AG04449 (cell line): ENCODE data around the gene USP24.

Source experiments
- CTCF ChIA-PET: fragments of 350-600 bp; formaldehyde crosslinking; extraction: SDS; loops from one replicate; lab custom pipeline; 2021; ENCODE audit warnings: antibody characterized with exemption; lab: Yijun Ruan, JAX
- POLR2A ChIA-PET: fragments of 400-600, 350-600 bp; formaldehyde crosslinking; extraction: SDS; loops from one replicate; lab custom pipeline; 2020; ENCODE audit warnings: antibody characterized with exemption, inconsistent platforms; lab: Yijun Ruan, JAX
- DNase-seq: peaks from one replicate; pipeline ENCODE4 v3.0.0-alpha.2; 2010; ENCODE audit warnings: low read depth, low spot score
- H3K4me3 ChIP-seq: 2 replicates; pipeline ENCODE4 v1.5.1; 2011; ENCODE audit warnings: low read depth, mild to moderate bottlenecking, control low read depth, low read length
- TF ChIP-seq, protein P1 (sequence below): IDR thresholded peaks from one replicate; pipeline ENCODE4 v1.5.1; 2011; ENCODE audit warnings: mild to moderate bottlenecking, moderate library complexity, low read length, control low read depth, inconsistent platforms; ENCODE audit not compliant: insufficient read depth; ENCODE audit errors: missing control alignments

Gene USP24

DNA sequence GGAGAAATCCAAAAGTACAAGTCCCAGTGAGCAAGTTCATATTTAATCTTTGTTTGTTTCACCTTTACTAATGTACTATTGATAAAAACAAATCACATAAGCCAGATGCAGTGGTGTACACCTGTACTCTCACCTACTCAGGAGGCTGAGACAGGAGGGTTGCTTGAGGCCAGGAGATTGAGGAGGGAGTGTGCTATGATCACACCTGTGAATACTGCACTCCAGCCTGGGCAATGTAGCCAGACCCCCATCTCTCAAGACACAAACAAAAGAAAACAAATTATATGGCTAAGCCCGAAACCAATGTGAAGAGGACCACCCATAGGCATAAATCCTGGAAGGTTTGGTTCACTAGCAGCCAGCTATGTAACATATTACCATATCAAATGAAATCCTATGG lies 9.6 kb upstream of the USP24 start:
- no peak overlapping the region for H3K4me3 ChIP-seq
- TF ChIP-seq, protein P1, sequence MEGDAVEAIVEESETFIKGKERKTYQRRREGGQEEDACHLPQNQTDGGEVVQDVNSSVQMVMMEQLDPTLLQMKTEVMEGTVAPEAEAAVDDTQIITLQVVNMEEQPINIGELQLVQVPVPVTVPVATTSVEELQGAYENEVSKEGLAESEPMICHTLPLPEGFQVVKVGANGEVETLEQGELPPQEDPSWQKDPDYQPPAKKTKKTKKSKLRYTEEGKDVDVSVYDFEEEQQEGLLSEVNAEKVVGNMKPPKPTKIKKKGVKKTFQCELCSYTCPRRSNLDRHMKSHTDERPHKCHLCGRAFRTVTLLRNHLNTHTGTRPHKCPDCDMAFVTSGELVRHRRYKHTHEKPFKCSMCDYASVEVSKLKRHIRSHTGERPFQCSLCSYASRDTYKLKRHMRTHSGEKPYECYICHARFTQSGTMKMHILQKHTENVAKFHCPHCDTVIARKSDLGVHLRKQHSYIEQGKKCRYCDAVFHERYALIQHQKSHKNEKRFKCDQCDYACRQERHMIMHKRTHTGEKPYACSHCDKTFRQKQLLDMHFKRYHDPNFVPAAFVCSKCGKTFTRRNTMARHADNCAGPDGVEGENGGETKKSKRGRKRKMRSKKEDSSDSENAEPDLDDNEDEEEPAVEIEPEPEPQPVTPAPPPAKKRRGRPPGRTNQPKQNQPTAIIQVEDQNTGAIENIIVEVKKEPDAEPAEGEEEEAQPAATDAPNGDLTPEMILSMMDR: no peak
- POLR2A ChIA-PET: no interaction called here
- CTCF ChIA-PET: no interaction called here
- DNase-seq: no peak

DNA sequence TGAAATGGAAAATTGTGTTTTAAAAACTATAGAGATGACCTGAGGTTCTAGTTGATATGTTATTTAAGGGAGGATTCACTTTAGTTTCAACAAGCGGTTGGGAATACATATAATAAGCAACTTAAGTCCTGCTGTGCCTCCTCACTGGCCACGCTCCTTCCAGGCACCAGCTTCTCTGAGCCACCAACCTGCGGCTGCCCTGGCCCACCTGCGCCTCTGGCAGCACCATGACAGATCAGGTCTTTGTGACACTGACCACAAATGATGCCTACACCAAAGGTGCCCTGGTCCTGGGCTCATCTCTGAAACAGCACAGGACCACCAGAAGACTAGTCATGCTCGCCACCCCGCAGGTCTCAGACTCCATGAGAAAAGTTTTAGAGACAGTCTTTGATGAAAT lies 7.0 kb upstream of the USP24 start:
- ChIA-PET CTCF (no interaction called here), POLR2A (no interaction called here)
- H3K4me3 ChIP-seq: no peak overlapping the region

DNA sequence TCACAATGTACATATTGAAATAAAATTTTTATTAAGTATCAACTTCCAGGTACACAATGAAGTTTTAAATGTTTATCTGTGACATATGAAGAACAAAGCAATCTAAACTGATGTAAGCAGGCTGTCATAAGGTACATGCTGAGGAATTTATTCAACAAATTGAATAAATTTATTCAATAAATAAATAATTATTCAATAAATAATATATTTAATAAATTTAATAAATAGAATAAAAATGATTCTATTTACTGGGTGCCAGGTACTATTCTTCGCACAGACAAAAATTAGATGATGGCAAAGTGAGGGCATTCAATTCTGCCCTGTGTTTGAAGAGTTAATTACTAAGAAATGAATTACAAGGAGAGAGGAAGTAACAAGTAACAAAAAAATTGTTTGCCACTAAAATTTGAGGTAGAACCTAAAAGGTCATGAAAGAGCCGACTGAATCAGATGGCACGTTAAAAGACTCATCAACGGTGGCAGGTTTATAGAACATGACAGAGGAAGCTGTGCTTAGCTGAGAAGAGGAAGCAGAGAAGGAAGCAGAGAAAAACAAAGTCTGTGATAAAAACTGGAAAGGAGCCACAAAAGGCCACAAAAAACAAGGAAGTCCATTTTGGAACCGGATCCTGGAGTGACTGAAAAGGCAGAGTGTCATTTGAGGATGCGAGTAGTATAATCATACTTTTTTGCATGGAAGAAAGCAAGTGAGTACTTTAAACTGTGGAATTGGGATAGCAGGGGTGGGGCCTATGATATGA lies 2.2 kb upstream of the USP24 start:
- ChIA-PET CTCF (interaction anchor here (1.2 to 1.5 kb wide), 2 partner anchors 9 to 60 kb away, joined by 4 read pairs; no protein-coding TSS in a partner anchor), POLR2A (no interaction called here)
- no peak overlapping the region for H3K4me3 ChIP-seq
- DNase-seq: no peak
- TF ChIP-seq, protein P1: no peak

More for the DNA sequence above, 7.0 kb upstream of the USP24 start:
- TF ChIP-seq, protein P1: no peak
- DNase-seq: no peak

DNA sequence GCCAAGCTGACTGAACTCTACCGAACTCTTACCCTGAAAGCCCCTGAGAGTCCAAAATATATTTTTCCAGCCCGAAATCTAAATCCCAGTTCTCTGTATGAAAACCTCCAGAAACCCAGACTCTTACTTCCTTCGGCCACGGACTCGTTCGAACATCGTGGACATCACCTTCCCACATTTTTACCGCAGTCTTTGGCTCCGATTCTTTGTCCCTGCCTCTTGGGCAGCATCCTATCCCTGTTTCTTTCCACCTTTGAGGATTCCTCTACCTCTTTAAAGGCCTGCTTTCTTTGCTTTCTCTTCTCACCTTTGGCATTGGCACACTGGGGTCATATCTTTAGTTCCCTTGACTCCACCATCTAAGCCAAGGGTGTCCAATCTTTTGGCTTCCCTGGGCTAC lies 932 bp upstream of the USP24 start:
- DNase-seq: no peak
- peak overlapping the region; percentile 90 for H3K4me3 ChIP-seq
- ChIA-PET CTCF (no interaction called here), POLR2A (interaction anchor here (0.6 kb wide), 1 partner anchor 62 kb away, joined by 3 read pairs; no protein-coding TSS in a partner anchor)
- TF ChIP-seq, protein P1: no peak

DNA sequence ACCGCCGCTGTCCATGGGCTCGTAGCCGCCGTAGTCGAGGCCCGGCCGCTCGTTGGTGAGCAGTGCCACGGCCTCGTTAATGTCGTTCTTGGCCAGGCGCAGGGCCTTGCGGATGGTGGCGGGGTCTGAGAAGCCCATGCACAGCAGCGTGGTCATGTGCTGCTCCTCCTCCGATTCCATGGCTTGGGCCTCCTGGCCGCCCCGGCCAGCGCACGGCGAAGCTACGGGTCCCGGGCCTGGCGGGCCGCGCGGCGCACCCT lies 300 bp downstream of the USP24 start:
- POLR2A ChIA-PET: no interaction called here
- peak overlapping the region; percentile 90 for H3K4me3 ChIP-seq
- CTCF ChIA-PET: no interaction called here
- no peak for DNase-seq
- TF ChIP-seq, protein P1: no peak

DNA sequence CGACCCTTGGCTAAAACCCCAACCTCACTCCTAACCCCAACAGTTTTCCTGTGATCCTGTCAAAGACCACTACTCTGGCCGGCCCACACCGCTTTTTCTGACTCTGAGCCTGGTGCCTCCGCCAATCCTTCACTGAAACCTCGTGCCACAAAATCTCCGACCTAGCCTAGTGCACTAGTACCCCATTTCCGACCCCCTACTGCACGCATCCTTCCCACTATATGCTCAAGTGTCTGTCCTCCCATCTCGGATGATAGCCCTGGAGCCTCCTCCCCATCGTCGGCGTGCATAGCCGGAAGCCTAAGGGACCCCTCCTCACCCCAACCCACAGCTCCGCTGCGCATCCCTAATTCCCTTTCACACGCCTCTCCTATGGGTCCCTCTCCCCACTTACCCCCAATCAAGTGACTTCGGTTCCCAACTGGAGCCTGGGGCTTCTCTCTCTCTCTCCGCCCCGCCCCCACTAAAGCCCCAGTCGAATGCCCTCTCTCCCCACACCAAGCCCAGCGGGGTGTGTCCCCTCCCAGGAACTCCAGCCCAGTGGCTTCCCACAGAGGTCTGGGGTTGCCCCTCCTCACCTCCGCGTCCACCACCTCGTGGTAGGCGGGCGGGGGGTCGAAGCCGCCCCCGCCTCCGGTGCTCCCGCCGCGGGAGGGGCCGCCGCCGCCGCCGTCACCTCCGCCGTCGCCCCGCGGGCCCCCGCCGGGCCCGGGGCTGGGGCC lies 791 bp downstream of the USP24 start:
- TF ChIP-seq, protein P1: no peak
- ChIA-PET CTCF (no interaction called here), POLR2A (no interaction called here)
- no peak for DNase-seq
- H3K4me3 ChIP-seq: peak overlapping the region; percentile 90
